HuH-7 (cell line): ENCODE measurements around the gene PALM3.
"Not testable (repeated sequence)": the region's sequence is repeated elsewhere in the genome, so short reads cannot be mapped to it uniquely, and the experiment has no call there.

Experiments used
- DNase-seq: peaks from one replicate; pipeline ENCODE4 v3.0.0; 2011; ENCODE audit warnings: low spot score

The PALM3 gene

DNA sequence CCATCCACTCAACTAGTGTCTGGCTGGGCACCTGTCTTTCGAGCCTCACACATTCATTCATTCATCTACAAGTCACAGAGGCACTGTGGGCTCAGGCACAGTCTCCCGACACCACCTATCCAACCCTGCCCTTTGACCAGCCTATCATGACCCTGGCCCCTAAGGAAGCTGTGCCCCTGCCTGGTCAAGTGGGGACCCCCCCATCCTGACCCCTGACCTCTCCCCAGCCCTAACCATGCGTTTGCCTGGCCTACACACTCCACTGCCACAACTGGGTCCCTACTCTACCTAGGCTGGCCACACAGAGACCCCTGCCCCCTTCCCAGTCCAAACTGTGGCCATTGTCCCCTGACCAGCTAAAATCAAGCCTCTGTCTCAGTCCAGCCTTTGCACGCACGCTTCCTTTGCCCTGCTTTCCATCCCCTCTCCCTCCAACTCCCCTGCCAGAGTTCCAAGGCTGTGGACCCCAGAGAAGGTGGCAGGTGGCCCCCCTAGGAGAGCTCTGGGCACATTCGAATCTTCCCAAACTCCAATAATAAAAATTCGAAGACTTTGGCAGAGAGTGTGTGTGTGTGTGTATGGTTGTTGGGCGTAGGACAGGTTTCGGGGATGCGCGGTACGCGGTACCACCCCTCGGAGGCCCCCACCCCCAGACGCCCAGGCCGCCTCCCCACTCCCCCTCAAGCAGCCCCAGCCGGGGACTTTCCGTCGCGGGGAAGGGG, 30.7 kb downstream of the PALM3 start:
- no peak for DNase-seq

DNA sequence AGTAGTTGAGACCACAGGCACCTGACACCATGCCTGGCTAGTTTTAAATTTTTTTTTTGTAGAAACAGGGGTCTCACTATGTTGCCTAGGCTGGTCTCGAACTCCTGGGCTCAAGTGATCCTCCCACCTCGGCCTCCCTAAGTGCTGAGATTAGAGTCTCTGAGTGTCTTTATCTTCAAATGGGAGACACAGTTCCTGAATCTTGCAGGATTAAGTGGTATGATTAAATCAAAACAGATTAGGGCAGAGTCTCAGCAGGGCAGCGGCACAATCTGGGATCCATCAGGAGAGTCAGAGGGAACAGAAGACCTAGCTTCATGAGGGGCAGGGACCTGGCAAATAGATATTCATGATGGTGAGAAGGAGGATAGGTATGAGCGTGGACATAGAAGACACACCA, 33.0 kb downstream of the PALM3 start:
- DNase-seq: no peak

DNA sequence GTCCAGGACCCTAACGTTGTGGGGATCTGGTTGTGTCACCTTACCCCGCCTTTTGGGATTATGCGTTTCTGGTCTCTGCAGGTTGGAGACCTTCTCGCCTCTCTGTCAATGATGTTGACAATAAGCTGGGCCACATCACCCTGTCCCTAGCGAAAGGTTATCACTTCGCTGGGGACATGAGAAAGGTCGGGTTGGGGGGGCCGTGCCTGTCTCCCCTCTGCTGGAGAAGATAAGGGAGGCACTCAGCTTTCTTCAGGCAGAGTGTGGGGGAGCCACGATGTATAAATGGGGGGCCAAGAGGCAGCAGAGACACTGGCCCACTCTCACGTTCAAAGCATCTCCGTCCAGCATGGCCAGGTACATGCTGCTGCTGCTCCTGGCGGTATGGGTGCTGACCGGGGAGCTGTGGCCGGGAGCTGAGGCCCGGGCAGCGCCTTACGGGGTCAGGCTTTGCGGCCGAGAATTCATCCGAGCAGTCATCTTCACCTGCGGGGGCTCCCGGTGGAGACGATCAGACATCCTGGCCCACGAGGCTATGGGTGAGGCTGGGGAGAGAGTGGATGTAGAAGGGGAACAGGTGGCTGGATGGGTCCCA, 33.9 kb downstream of the PALM3 start, which contains the start of gene RLN3:
RLN3 (plus strand) TSS at position 293 of the 595 bp plus-strand sequence; CDS start at position 350, 57 bp downstream.
- no peak for DNase-seq

DNA sequence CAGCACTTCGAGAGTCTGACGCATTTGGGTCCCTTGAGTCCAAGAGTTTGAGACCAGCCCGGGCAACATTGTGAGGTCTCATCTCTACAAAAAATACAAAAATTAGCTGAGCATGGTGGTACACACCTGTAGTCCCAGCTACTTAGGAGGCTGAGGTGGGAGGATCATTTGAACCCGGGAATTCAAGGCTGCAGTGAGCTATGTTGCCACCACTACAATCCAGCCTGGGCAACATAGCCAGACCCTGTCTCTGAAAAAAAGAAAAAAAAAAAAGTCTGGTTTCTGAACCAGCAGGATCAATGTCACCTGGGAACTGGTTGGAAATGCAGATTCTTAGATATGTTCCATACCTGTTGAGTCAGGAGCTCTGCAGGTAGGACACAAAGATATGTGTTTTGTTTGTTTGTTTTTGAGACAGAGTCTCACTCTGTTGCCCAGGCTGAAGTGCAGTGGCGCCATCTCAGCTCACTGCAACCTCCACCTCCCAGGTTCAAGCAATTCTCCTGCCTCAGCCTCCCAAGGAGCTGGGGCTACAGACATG, 35.2 kb downstream of the PALM3 start:
- not testable (repeated sequence) for DNase-seq

DNA sequence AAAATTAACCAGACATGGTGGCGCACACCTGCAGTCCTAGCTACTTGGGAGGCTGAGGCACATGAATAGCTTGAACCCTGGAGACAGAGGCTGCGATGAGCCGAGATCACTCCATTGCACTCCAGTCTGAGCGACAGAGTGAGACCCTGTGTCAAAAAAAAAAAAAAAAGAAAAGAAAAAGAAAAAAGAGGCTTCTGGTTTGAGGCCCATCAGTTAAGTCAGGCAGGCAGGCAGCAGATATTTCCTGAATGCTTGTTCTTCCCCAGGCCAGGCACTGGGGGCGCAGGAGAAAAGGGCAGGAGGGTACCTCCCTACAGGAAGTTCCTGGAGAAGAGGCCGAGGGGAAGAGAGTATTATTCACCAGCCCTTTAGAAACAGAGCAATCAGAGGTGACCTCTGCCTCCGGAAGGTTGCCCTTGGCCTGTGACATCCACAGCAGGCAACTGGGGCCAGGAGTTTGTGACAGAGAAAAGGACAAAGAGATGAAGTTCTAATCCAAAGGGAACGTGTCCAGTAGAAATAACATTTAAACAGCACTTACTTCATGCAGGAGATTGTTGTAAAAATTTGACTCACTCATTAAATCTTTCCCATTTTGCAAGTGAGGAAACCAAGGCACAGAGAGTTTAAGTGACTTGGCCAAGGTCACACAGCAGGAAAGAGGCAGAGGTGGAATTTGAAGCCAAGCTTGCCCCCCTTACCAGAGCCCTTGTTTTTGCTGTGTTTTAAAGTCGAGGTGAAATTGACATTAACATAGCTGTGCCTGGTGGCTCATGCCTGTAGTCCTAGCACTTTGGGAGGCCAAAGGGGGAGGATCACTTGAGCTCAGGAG, 38.3 kb downstream of the PALM3 start:
- DNase-seq: peak; percentile 80

DNA sequence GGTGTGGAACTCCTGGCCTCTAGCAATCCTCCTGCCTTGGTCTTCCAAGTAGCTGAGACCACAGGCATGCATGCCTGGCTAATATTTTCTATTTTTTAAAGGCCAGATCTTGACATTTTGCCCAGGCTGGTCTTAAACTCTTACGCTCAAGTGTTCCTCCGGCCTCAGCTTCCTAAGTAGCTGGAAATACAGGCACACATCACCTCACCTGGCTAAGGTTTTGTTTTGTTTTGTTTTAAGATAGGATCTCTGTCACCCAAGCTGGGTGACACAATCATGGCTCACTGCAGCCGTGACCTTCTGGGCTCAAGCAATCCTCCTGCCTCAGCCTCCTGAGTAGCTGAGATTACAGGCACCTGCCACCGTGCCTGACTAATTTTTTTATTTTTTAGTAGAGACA, 39.4 kb downstream of the PALM3 start:
- no peak for DNase-seq

DNA sequence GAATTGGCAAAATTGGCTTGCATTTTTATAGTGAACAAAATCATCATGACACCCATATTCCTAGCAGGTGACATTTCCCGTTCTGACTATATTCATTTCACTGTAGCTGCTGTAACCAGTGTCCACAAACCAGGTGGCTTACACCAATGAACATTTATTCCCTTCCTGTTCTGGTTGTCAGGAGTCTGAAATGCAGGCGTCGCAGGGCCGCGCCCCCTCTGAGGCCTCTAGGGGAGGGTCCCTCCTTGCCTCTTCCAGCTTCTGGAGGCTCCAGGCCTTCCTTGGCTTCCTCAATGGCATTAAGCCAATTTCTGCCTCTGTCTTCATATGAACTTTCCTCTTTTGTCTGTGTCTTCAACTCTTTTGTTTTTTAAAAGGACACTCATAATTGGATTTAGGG, 40.4 kb downstream of the PALM3 start:
- no peak for DNase-seq

DNA sequence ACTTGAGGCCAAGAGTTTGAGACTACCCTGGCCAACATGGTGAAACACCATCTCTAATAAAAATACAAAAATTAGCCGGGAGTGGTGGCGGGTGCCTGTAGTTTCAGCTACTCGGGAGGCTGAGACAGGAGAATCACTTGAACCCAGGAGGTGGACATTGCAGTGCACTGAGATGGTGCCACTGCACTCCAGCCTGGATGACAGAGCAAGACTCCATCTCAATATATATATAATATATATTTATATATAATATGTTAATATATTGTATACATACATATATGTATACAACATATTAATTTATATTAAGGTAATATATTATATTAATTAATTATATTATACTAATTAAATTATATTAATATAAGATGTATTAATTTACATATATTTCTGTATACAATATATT, 42.1 kb downstream of the PALM3 start:
- DNase-seq: not testable (repeated sequence)

DNA sequence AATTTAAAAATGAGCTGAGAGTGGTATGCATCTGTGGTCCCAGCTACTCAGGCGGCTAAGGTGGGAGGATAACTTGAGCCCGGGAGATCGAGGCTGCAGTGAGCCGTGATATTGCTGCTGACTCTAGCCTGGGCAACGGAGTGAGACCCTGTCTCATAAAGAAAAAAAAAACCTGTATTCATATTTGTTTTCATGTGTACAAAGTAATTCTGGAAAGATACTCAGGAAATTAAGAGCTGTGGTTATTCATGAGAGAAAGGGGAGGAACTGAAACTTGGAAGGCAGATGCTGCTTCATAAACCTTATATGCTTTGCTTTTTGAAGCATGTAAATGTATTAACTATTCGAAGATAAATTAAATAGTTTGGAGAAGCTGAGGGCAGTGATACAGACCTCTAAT, 42.8 kb downstream of the PALM3 start:
- no peak for DNase-seq

DNA sequence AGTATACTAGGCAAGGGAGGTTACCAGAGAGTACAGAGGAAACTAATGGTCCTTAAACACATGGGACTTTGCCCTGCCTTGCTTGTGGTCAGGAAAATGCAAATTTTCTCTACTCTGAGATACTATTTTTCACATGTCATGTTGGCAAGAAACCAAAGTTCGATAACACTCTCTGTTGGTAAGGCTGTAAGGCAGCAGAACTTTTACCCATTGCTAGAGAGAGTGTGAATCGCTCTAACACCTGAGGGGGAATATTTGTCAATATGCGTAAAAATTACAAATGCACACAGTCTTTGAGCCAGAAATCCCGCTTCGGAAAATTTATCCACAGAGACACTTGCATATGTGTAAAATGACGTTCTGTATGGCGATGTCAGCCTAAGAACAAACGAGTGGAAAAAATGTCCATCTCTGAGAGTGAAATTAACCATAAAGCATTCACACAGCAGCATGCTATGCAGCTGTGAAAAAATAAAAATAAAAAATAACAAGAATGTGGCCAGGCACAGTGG, 46.3 kb downstream of the PALM3 start:
- no peak for DNase-seq

DNA sequence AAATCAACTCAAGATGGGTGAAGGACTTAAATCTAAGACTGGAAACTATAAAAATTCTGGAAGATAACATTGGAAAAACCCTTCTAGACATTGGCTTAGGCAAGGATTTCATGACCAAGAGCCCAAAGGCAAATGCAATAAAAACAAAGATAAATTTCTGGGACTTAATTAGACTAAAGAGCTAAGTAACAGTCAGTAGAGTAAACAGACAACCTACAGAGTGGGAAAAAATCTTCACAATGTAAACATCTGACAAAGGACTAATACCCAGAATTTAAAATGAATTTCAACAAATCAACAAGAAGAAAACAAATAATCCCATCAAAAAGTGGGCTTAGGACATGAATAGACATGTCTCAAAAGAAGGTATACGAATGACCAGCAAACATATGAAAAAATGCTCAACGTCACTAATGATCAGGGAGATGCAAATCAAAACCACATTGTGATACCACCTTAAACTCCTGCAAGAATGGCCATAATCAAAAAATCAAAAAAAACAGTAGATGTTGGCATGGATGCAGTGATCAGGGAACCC, 49.4 kb downstream of the PALM3 start:
- no peak for DNase-seq

DNA sequence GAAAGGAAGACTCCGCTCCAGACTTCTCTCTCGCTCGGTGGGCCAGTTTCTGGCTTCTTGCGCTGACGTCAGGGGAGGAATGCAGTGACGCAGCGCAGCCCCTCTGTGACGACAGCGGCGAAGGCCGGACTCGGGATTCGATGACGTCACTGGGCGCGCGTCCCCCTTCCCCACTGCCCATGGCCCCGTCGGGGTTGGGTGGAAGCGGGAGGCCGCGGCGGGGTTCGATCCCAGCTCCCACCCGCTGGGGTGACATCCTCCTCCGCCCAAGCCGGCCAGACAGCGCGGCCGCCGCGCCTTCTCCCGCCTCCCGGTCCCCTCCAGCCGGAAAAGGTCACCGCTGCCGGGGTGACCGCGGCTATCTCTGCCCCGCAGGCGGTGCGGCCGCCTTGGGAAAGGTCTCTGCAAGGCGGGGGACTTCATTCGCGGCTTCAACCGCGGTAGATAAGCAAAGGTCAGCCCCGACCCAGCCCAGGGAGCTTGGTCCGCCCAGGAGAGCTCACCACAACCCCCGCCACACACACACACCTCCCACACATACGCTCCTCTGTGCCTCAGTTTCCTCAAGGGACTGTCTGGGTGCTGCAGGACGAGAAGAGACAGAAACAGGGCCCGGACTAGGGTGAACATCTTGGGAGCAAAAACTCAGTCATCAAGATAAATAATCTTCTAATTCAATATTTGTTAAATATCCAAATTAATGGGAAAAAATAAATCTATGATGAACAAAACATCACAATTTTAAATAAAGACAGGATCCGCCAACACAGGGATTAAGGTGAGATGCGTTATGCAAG, 54.9 kb downstream of the PALM3 start:
- peak; percentile 64 for DNase-seq

DNA sequence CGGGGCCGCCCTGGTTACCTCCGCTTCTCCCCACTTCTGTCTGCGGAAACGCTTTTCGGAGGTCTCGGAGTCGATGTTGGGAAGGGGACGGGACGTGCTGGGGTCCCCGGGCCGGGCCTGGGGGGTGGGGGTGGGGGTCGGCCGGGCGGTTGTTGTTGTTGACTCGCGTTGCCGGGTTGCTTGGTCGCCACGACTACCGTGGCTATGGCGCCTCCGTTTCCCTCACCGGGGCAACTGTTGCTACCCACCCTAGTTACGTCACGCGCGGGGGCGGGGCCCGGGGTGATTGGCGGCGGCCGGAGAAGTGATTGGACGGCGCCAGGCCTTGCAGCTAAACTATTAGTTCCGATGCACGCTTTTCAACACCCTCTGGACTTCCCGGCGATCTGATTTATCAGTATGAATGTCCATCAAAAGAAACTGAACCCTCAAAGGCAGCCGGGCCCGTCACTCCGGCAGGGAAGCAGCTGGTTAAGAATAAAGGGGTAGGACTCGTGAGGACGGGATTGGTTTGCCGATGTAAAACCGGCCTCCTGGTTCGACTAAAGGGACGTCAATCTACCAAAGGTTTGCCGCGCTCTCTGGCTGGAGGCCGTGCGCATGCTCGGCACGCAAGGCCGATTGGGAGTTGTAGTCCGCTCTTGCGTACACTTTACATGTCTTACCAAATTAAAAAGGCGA, 55.7 kb downstream of the PALM3 start, which contains the start of gene RFX1:
RFX1 (minus strand) TSS at position 236 of the 681 bp plus-strand sequence. CDS start 12,477 bp downstream, outside the sequence.
- peak; percentile 83 for DNase-seq

DNA sequence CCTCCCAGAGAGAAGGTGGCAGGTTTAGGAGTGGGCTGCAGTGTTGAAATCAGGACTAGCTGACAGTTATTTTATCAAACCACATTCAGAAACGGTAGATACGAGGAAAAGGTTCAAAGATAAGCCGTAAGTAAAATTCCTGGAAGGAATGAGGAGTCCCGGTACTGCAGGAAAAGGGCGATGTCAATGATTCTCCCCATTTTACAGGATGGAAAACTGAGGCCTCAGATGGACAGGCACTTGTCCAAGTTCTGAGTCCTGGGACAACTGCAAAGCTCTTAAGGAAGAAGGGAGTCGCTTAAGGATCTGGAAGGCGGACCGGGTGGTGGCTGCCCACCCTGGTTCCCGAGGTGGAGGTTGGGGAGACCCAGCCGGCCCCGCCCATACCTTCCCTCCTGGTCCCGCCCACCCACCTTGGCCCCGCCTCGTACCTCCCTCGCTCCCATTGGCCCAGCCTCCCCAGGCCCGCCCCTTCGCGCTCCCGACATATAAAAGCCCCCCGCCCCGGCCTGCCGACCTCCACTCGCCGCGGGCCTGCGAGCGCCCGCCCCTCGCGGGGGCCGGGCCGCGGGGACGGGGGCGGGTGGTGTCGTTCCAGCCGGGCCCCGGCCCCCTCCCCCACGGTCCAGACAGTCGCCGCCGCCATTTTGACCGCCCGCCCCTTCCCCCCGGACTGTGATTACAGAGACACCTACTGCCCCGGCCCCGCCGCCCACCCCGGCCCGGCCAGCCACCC, 56.4 kb downstream of the PALM3 start:
- peak; percentile 74 for DNase-seq

DNA sequence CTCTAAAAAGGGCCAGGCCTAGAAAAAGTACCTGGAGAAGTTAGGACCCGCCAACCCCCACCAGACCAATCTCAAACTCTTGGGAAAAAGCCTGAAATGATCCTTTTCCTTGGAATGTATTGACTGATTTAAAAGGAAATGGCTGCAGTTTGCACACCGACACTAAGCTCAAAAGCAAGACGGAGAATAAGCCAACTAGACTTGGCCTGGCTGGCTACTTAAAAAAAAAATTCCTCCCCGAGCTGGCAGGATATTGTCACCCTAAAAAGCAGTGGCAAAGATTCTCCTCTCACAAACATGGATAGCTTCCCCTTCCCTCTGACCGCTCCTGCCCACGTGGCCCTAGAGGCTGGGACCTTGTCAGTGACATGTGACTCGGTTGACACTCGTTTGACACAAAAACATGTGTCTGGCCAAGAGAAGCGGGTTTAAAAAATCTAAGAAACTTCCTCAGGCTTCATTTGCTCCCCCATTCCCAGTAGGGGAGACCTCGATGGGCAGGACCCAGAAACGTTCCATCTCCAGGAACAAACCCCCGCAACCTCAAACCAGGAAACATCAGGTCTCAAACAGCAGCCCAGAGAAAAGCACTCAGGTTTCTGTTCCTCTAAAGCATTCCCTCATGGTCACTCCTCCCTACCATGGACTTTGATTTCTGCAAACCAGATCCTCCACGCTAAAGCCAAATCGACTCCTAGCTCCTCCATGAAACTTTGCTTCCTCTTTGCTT, 57.1 kb downstream of the PALM3 start:
- DNase-seq: no peak
